Activated effector memory CD4-positive, alpha-beta T cell treated with Interleukin-2 at 50 U/mL for 16 hours (primary cell): ENCODE results near the gene EYA2.

Experiments used
- DNase-seq: peaks from one replicate; pipeline ENCODE4 v3.0.0-alpha.2; 2020

The EYA2 gene

GRCh38 chr20:47215653-47216397, 321.2 kb downstream of the EYA2 start:
- no peak for DNase-seq

GRCh38 chr20:47216819-47217410, 322.3 kb downstream of the EYA2 start:
- DNase-seq = no peak

GRCh38 chr20:47217482-47218446, 323.1 kb downstream of the EYA2 start:
- no peak for DNase-seq

- DNase-seq = peak; percentile 18
These were observed 325.5 kb downstream of the EYA2 start for GRCh38 chr20:47220161-47220582.

GRCh38 chr20:47221036-47221625, 326.5 kb downstream of the EYA2 start:
- DNase-seq = no peak

- DNase-seq = no peak
These were observed 328.0 kb downstream of the EYA2 start for GRCh38 chr20:47222468-47223119.

GRCh38 chr20:47223896-47224295, 329.3 kb downstream of the EYA2 start:
- no peak for DNase-seq

GRCh38 chr20:47224300-47224791, 329.7 kb downstream of the EYA2 start:
- DNase-seq = no peak

GRCh38 chr20:47224857-47225256, 330.2 kb downstream of the EYA2 start:
- no peak for DNase-seq

GRCh38 chr20:47225458-47225857, 330.8 kb downstream of the EYA2 start:
- no peak for DNase-seq

- DNase-seq = no peak
These were observed 332.5 kb downstream of the EYA2 start for GRCh38 chr20:47227119-47227518.

GRCh38 chr20:47227576-47227975, 332.9 kb downstream of the EYA2 start:
- no peak for DNase-seq

- DNase-seq = no peak
These were observed 334.0 kb downstream of the EYA2 start for GRCh38 chr20:47228654-47229053.

- DNase-seq = no peak
These were observed 336.2 kb downstream of the EYA2 start for GRCh38 chr20:47230811-47231256.

- DNase-seq = no peak
These were observed 336.9 kb downstream of the EYA2 start for GRCh38 chr20:47231382-47232039.

GRCh38 chr20:47232518-47232917, 337.9 kb downstream of the EYA2 start:
- DNase-seq = no peak

- DNase-seq = no peak
These were observed 338.9 kb downstream of the EYA2 start for GRCh38 chr20:47233333-47234188.

- DNase-seq = no peak
These were observed 340.5 kb downstream of the EYA2 start for GRCh38 chr20:47235111-47235510.

GRCh38 chr20:47235853-47236638, 341.4 kb downstream of the EYA2 start:
- no peak for DNase-seq

- DNase-seq = no peak
These were observed 341.9 kb downstream of the EYA2 start for GRCh38 chr20:47236639-47236900.
